AG09309 (cell line): Measurements from ENCODE around the gene AUTS2.

ENCODE experiments used
- DNase-seq: peaks from one replicate; pipeline ENCODE4 v3.0.0-alpha.2; 2010; ENCODE audit warnings: low read depth
- H3K4me3 ChIP-seq: 2 replicates; pipeline ENCODE4 v1.5.1; 2011; ENCODE audit warnings: mild to moderate bottlenecking, low read depth, low read length, moderate library complexity; ENCODE audit not compliant: control insufficient read depth
- TF ChIP-seq, protein P1 (sequence below): IDR thresholded peaks from 2 replicates; pipeline ENCODE4 v1.5.1; 2011; ENCODE audit warnings: mild to moderate bottlenecking, low read depth, low read length, inconsistent platforms; ENCODE audit not compliant: insufficient read depth, control insufficient read depth; ENCODE audit errors: missing control alignments

Gene AUTS2

DNA sequence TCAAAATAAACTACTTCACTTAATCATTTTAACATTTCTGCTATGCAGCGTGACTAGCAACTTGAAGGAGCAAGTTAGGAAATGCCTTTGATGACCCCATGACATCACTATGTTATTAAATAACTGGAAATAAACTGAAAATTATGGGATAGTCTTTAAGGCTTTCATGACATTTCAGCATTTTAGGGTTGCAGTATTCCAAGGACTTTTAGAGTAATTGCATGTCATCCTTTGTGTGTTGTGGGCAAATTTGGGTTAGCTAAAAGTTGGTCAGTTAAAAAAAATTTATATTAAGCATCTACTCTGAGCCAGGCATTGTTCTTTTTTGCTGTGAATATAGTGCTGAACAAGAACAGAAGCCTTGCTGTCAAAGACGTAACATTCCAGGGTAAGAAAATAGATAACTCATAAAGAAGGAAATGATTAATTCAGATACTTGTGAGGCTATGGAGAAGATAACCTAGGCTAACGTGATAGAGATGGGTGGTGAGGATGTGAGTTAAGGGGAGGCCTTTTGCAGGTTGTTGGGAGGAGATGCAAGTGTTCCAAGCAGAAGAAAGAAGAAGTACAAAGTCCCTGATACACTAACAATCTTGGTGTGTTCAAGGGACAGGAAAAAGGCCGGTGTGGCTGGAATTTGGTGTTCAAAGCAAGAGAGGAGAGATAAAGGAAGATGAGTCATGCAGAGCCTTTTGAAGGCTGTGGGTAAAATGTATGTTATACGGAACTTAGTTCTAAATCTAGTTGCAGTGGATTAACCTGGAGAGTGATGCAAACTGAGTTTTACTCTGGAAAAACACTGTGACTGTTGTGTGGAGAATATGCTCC is 610.2 kb downstream of the AUTS2 start:
- DNase-seq, result no peak
- TF ChIP-seq, protein P1, sequence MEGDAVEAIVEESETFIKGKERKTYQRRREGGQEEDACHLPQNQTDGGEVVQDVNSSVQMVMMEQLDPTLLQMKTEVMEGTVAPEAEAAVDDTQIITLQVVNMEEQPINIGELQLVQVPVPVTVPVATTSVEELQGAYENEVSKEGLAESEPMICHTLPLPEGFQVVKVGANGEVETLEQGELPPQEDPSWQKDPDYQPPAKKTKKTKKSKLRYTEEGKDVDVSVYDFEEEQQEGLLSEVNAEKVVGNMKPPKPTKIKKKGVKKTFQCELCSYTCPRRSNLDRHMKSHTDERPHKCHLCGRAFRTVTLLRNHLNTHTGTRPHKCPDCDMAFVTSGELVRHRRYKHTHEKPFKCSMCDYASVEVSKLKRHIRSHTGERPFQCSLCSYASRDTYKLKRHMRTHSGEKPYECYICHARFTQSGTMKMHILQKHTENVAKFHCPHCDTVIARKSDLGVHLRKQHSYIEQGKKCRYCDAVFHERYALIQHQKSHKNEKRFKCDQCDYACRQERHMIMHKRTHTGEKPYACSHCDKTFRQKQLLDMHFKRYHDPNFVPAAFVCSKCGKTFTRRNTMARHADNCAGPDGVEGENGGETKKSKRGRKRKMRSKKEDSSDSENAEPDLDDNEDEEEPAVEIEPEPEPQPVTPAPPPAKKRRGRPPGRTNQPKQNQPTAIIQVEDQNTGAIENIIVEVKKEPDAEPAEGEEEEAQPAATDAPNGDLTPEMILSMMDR, result no peak
- H3K4me3 ChIP-seq, result no peak overlapping the region

DNA sequence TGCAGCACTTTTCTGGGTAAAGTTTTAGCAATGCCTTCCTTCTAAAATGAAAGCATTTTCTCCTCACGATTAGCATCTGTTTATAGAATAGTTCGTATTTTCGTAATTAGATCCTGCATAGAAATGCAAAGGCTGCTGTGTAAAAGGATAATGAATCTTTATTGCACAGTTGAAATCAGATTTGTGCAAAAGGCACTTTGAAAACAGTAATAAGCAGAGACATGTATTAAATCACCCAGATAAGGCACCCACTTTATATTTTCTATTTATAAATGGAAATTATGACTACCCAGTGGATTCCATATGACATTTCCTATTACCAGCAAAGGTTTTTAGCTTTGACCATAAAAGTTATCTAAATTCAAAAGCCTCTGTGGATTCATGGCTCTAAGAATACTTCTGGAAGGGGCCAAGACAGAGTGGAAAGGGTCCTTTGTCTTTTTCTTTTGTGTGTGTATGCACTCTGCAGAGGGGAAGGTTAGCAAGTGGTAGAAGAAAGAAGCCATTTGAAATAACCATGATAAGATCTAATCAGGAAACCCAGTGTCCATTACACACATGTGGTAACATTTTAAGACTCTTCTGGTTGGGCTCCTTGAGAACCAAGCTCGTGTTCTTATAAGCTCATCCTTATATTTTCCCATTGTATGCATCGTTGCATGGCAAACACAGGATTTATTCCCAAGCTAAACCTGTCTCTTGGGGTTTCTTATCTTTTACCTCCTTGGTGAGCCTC is 612.1 kb downstream of the AUTS2 start:
- TF ChIP-seq, protein P1, result no peak
- no peak for DNase-seq
- H3K4me3 ChIP-seq, result no peak overlapping the region

DNA sequence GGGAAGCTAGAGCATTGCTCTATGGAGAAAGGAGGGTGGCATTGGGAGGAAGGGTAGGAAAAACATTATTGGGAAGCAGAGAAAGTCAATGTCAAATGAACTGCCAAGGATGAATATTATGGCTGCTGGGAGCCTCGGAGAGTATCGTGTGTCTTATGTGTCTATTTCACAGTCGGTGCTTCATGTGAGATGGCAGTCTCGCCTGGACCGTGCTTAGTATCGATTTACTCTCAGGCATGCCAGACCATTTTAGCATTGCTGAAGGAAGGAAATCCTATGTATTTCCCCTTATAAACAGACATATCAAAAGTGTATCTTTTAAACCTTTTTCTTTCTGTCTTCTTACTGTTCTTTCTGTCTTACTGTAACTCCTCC is 612.6 kb downstream of the AUTS2 start:
- no peak for DNase-seq
- H3K4me3 ChIP-seq, result no peak overlapping the region
- TF ChIP-seq, protein P1, result no peak

DNA sequence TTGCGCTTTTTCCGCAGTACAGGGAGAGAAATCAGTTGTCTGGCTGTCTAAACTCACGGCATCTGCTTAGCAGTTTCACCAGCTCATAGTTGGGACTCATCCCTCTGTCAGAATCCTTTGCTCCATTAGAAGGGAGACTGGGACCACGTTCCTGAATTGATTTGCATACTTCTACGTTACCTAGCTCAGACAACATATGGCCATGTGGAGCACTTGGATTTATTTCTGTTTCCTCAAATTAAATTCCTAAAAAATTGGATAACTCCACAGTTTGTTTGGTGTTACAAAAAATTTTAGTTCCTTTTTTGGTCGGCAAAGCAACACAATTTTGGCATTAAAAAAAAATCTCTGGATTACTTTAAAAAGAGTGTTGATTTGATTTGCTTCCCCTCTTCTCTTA is 614.0 kb downstream of the AUTS2 start:
- DNase-seq, result no peak
- TF ChIP-seq, protein P1, result no peak
- no peak overlapping the region for H3K4me3 ChIP-seq

DNA sequence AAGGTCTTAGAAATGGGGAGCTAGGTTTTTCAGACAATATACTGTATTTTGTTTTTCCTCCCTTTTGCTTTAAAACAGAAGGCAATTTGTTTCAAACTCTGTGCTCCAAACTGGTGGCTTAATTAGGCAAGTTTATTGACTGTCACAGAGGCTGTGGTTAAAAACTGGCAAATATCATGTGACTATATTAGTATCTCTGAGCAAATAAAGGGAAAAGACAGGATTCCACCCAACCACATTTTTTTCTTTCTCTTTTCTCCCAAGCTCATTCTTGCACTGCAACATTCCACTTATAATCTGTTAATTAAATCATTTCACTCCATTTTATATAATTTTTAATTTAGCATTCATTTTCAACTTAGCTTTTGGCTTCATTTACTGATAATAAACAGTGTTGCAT is 615.8 kb downstream of the AUTS2 start:
- no peak for DNase-seq
- TF ChIP-seq, protein P1, result no peak
- H3K4me3 ChIP-seq, result no peak overlapping the region

DNA sequence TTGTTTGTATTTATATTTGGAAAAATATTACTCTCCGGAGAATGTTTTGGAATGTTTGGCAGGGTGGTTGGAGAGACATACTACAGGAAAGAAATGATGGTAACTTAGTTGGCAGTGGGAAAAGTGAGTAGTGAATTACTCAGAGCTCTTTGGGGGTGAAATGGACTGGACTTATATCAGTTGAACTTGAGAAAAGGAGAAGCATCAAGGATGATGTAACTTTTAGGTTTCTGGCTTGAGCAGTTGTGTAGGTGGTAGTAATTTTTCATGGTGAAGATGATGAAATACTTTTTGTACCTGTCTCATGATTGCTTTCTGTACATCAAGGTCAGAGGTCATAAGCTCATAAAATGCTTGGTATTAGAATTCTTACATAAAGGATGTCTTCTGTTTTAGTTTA is 617.2 kb downstream of the AUTS2 start:
- no peak overlapping the region for H3K4me3 ChIP-seq
- TF ChIP-seq, protein P1, result no peak
- DNase-seq, result no peak
